HepG2 (cell line): Measurements from ENCODE around the gene OR10A6. TPM values are rescaled to one million over a fixed set of nuclear protein-coding genes. Genes with fewer than 3 reads are reported as not detected.

Experiments used
- ATAC-seq: fragments of 200-7000 bp; cut with Tn5 transposase; 3 replicates; pipeline ENCODE4 v1.9.1; 2020; ENCODE audit warnings: mild to moderate bottlenecking, moderate library complexity
- BruUV-seq: library from RNA; stranded (reverse); fragments of 400-500 nt; replicated peaks from 2 replicates; lab custom pipeline; 2021; lab: Mats Ljungman, UMichigan
- CTCF ChIA-PET: fragments of 300-600 bp; formaldehyde crosslinking; extraction: SDS; loops from one replicate; lab custom pipeline; 2021; ENCODE audit warnings: low total read pairs, inconsistent platforms, low intra/inter-chr PET ratio; lab: Yijun Ruan, JAX
- POLR2A ChIA-PET: fragments of 350-600 bp; sonication (Branson Sonifier 250); formaldehyde crosslinking; loops from one replicate; lab custom pipeline; 2020; ENCODE audit warnings: antibody characterized with exemption, inconsistent platforms; lab: Yijun Ruan, JAX
- DNase-seq: peaks from one replicate; pipeline ENCODE4 v3.0.0-alpha.2; 2015; ENCODE audit warnings: low spot score
- FAIRE-seq: peaks from 3 replicates; lab custom pipeline; 2011; peaks lifted over from hg19 to GRCh38; lab: Jason Lieb, UNC
- H2AFZ ChIP-seq: one replicate; pipeline ENCODE4 v1.6.1; 2011; ENCODE audit warnings: low read length, inconsistent platforms
- H3K27ac ChIP-seq: fragments of 300-600 bp; 3 replicates; pipeline ENCODE4 v1.8.0; 2011; ENCODE audit warnings: mixed run types, mild to moderate bottlenecking, mixed read lengths, low read length, inconsistent platforms; ENCODE audit not compliant: insufficient read depth; ENCODE audit errors: extremely low read length
- H3K27me3 ChIP-seq, 2 experiments: fragments of 200-600 bp in 1 of 2; 2 replicates in 1 of 2; 3 replicates in 1 of 2; pipeline versions ENCODE4 v1.6.0 to v1.8.0; 2011; ENCODE audit warnings: low read length in 2 of 2, mild to moderate bottlenecking in 2 of 2, moderate library complexity in 2 of 2, inconsistent platforms in 1 of 2; ENCODE audit not compliant: insufficient read depth in 2 of 2, control insufficient read depth in 1 of 2
- H3K36me3 ChIP-seq, 2 experiments: fragments of 200-600 bp in 1 of 2; replicated peaks in 1 of 2; 2 replicates in 1 of 2; 3 replicates in 1 of 2; pipeline versions ENCODE4 v1.5.1 to v1.8.0; 2011; ENCODE audit warnings: low read length in 2 of 2, inconsistent platforms in 1 of 2; ENCODE audit not compliant: insufficient read depth in 2 of 2, control insufficient read depth in 1 of 2
- H3K4me1 ChIP-seq: 2 replicates; pipeline ENCODE4 v1.5.1; 2012; ENCODE audit warnings: low read length, inconsistent platforms; ENCODE audit not compliant: insufficient read depth
- H3K4me2 ChIP-seq: 2 replicates; pipeline ENCODE4 v1.6.0; 2011; ENCODE audit warnings: low read depth, low read length, inconsistent platforms
- H3K4me3 ChIP-seq, 3 experiments: fragments of 200-600 bp in 1 of 3; sonication (generic), shearing (Covaris generic) in 1 of 3; replicated peaks in 1 of 3; 2 replicates each; pipeline ENCODE4 v1.5.1; 2011 to 2016; ENCODE audit warnings: low read length in 3 of 3, inconsistent platforms in 2 of 3, low read depth in 2 of 3, mild to moderate bottlenecking in 2 of 3, control low read depth in 1 of 3, mixed read lengths in 1 of 3; ENCODE audit not compliant: insufficient read depth in 1 of 3
- H3K79me2 ChIP-seq: one replicate; pipeline ENCODE4 v1.6.1; 2011; ENCODE audit warnings: low read length, inconsistent platforms; ENCODE audit not compliant: insufficient read depth
- H3K9ac ChIP-seq: 2 replicates; pipeline ENCODE4 v1.6.0; 2011; ENCODE audit warnings: mild to moderate bottlenecking, low read depth, low read length, inconsistent platforms; ENCODE audit not compliant: insufficient read depth
- H3K9me3 ChIP-seq: 2 replicates; pipeline ENCODE4 v1.5.1; 2012; ENCODE audit warnings: mild to moderate bottlenecking, low read length
- H4K20me1 ChIP-seq: 2 replicates; pipeline ENCODE4 v1.6.0; 2011; ENCODE audit warnings: inconsistent platforms, mild to moderate bottlenecking, low read length, moderate library complexity; ENCODE audit not compliant: insufficient read depth
- ARID2 ChIP-seq: sonication (generic); formaldehyde crosslinking; IDR thresholded peaks from 2 replicates; pipeline ENCODE4 v1.8.1; 2022; ENCODE audit warnings: mild to moderate bottlenecking, missing genetic modification reagents, borderline replicate concordance
- MED1 ChIP-seq: sonication (generic); formaldehyde crosslinking; IDR thresholded peaks from 2 replicates; pipeline ENCODE4 v1.4.0; 2020; ENCODE audit warnings: missing genetic modification reagents
- TARDBP ChIP-seq: sonication (generic); formaldehyde crosslinking; IDR thresholded peaks from 2 replicates; pipeline ENCODE4 v1.8.0; 2022; ENCODE audit warnings: mild to moderate bottlenecking, missing genetic modification reagents
- ZFP36L1 ChIP-seq: sonication (generic); formaldehyde crosslinking; IDR thresholded peaks from 2 replicates; pipeline ENCODE4 v1.8.0; 2022; ENCODE audit warnings: mild to moderate bottlenecking, missing genetic modification reagents, moderate library complexity
- ZNF34 ChIP-seq: sonication (generic); formaldehyde crosslinking; IDR thresholded peaks from 2 replicates; pipeline ENCODE4 v1.4.0; 2020; ENCODE audit warnings: mild to moderate bottlenecking, missing genetic modification reagents, borderline replicate concordance
- ZNF451 ChIP-seq: sonication (generic); formaldehyde crosslinking; IDR thresholded peaks from 2 replicates; pipeline ENCODE4 v1.5.0; 2020; ENCODE audit warnings: mild to moderate bottlenecking, missing genetic modification reagents
- ZNF709 ChIP-seq: sonication (generic); formaldehyde crosslinking; IDR thresholded peaks from 2 replicates; pipeline ENCODE4 v1.5.0; 2020; ENCODE audit warnings: mild to moderate bottlenecking, missing genetic modification reagents
- ZNF766 ChIP-seq: sonication (generic); formaldehyde crosslinking; IDR thresholded peaks from 2 replicates; pipeline ENCODE4 v1.5.0; 2020; ENCODE audit warnings: missing genetic modification reagents, borderline replicate concordance
- WGBS: methylation state at CpG from one replicate; pipeline ENCODE4 v1.1.6; 2017; ENCODE audit warnings: low lambda C conversion rate; 5-methylcytosine and 5-hydroxymethylcytosine counted together
- in situ Hi-C: cut with HindIII; loops from 2 replicates; pipeline ENCODE4 v1.10.0; 2017; ENCODE audit warnings: low pct_unique_long_range_greater_than_20kb; ENCODE audit not compliant: extremely low pct_ligation_motif_present
- intact Hi-C: fragments of 100-400 bp; cut with micrococcal nuclease; formaldehyde crosslinking; loops from one replicate; pipeline ENCODE4 v1.10.0; 2022; ENCODE audit not compliant: unreplicated experiment
- polyA plus RNA-seq, 8 experiments: library from polyadenylated mRNA; depleted of rRNA in 3 of 8; stranded (reverse) in 7 of 8; unstranded in 1 of 8; fragments of >200 nt; fragmentation: Illumina TruSeq in 4 of 8; extraction: Trizol in 4 of 8; gene quantifications; 2 replicates each; pipeline versions ENCODE4 v1.2.1 to v1.2.3, GENCODE V29; 2011 to 2016; ENCODE audit warnings: low read depth in 4 of 8, missing spikeins in 1 of 8, mixed read lengths in 1 of 8; ENCODE audit not compliant: insufficient read depth in 1 of 8
- total RNA-seq, 5 experiments: library from RNA; depleted of rRNA; stranded (reverse); fragments of >200 nt; fragmentation: Illumina TruSeq; extraction: Trizol; gene quantifications; 2 replicates each; pipeline ENCODE4 v1.2.3, GENCODE V29; 2016; ENCODE audit warnings: low read depth in 1 of 5
- TF ChIP-seq, protein P1 (sequence below): sonication (generic); formaldehyde crosslinking; IDR thresholded peaks from 2 replicates; pipeline ENCODE4 v1.9.0; 2021; ENCODE audit warnings: missing genetic modification reagents, borderline replicate concordance
- TF ChIP-seq, protein P2 (sequence below): sonication (generic); formaldehyde crosslinking; IDR thresholded peaks from 2 replicates; pipeline ENCODE4 v1.4.0; 2020; ENCODE audit warnings: missing genetic modification reagents, borderline replicate concordance
- TF ChIP-seq, protein P3 (sequence below): sonication (generic); formaldehyde crosslinking; IDR thresholded peaks from 2 replicates; pipeline ENCODE4 v1.4.0; 2020; ENCODE audit warnings: mild to moderate bottlenecking, missing genetic modification reagents
- TF ChIP-seq, protein P4 (sequence below): sonication (generic); formaldehyde crosslinking; IDR thresholded peaks from 2 replicates; pipeline ENCODE4 v1.8.0; 2022; ENCODE audit warnings: missing genetic modification reagents, low read depth, mild to moderate bottlenecking, borderline replicate concordance
- TF ChIP-seq, protein P5 (sequence below): sonication (generic); formaldehyde crosslinking; IDR thresholded peaks from 2 replicates; pipeline ENCODE4 v1.5.1; 2020; ENCODE audit warnings: missing genetic modification reagents, mild to moderate bottlenecking, borderline replicate concordance
- TF ChIP-seq, protein P6 (sequence below): sonication (generic); formaldehyde crosslinking; IDR thresholded peaks from 2 replicates; pipeline ENCODE4 v1.4.0; 2020; ENCODE audit warnings: missing genetic modification reagents, mild to moderate bottlenecking, borderline replicate concordance

The OR10A6 gene
- total and polyA plus RNA-seq, 2 of the 13 experiments (the other 11 are each of a cell fraction or from before 2014, with no cell fraction given) = not detected

DNA sequence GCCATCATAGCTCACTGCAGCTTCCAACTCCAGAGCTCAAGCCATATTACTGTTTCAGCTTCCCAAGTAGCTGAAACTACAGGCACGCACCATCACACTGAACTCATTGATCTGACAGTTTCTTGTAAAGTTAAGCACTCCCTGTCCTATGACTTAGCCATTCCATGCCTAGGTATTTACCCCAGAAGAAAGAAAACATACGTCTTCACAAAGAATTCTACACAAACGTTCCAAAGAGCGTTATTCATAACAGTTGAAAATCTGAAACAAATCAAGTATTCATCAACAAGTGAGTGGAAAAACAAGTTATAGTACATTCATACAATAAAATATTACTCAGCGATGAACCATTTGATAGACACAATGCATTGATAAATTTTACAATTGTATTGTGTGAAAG is 41.9 kb upstream of the OR10A6 start:
- WGBS = under 1% methylated on average over 5 of the region's 5 CpGs
- FAIRE-seq (no peak), ATAC-seq (no peak), DNase-seq (no peak)
- no peaks in the 10 kb centered on the region for H3K9me3 ChIP-seq
- no peaks in the 10 kb centered on the region for H3K79me2 ChIP-seq
- no peaks in the 10 kb centered on the region for H3K4me1 ChIP-seq
- no peaks in the 10 kb centered on the region for H3K27me3 ChIP-seq
- no peak overlapping the region for H3K4me3 ChIP-seq
- H2AFZ ChIP-seq = no peak overlapping the region
- intact Hi-C loops = no loop called here
- no peak for TF ChIP-seq ARID2 (CRISPR knock-in tag)
- no peak for TF ChIP-seq ZNF766 (CRISPR knock-in tag)
- no peak for TF ChIP-seq ZFP36L1
- no peak for TF ChIP-seq ZNF451 (CRISPR knock-in tag)
- no peak for TF ChIP-seq MED1 (CRISPR knock-in tag)
- TF ChIP-seq, protein P1, sequence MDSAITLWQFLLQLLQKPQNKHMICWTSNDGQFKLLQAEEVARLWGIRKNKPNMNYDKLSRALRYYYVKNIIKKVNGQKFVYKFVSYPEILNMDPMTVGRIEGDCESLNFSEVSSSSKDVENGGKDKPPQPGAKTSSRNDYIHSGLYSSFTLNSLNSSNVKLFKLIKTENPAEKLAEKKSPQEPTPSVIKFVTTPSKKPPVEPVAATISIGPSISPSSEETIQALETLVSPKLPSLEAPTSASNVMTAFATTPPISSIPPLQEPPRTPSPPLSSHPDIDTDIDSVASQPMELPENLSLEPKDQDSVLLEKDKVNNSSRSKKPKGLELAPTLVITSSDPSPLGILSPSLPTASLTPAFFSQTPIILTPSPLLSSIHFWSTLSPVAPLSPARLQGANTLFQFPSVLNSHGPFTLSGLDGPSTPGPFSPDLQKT (CRISPR knock-in tag) = no peak
- TF ChIP-seq, protein P2, sequence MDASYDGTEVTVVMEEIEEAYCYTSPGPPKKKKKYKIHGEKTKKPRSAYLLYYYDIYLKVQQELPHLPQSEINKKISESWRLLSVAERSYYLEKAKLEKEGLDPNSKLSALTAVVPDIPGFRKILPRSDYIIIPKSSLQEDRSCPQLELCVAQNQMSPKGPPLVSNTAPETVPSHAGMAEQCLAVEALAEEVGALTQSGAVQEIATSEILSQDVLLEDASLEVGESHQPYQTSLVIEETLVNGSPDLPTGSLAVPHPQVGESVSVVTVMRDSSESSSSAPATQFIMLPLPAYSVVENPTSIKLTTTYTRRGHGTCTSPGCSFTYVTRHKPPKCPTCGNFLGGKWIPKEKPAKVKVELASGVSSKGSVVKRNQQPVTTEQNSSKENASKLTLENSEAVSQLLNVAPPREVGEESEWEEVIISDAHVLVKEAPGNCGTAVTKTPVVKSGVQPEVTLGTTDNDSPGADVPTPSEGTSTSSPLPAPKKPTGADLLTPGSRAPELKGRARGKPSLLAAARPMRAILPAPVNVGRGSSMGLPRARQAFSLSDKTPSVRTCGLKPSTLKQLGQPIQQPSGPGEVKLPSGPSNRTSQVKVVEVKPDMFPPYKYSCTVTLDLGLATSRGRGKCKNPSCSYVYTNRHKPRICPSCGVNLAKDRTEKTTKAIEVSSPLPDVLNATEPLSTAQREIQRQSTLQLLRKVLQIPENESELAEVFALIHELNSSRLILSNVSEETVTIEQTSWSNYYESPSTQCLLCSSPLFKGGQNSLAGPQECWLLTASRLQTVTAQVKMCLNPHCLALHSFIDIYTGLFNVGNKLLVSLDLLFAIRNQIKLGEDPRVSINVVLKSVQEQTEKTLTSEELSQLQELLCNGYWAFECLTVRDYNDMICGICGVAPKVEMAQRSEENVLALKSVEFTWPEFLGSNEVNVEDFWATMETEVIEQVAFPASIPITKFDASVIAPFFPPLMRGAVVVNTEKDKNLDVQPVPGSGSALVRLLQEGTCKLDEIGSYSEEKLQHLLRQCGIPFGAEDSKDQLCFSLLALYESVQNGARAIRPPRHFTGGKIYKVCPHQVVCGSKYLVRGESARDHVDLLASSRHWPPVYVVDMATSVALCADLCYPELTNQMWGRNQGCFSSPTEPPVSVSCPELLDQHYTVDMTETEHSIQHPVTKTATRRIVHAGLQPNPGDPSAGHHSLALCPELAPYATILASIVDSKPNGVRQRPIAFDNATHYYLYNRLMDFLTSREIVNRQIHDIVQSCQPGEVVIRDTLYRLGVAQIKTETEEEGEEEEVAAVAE (CRISPR knock-in tag) = no peak
- TF ChIP-seq TARDBP (CRISPR knock-in tag) = no peak
- TF ChIP-seq, protein P3, sequence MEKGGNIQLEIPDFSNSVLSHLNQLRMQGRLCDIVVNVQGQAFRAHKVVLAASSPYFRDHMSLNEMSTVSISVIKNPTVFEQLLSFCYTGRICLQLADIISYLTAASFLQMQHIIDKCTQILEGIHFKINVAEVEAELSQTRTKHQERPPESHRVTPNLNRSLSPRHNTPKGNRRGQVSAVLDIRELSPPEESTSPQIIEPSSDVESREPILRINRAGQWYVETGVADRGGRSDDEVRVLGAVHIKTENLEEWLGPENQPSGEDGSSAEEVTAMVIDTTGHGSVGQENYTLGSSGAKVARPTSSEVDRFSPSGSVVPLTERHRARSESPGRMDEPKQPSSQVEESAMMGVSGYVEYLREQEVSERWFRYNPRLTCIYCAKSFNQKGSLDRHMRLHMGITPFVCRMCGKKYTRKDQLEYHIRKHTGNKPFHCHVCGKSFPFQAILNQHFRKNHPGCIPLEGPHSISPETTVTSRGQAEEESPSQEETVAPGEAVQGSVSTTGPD = no peak
- TF ChIP-seq ZNF34 (CRISPR knock-in tag) = no peak
- TF ChIP-seq ZNF709 (CRISPR knock-in tag) = no peak
- TF ChIP-seq, protein P4, sequence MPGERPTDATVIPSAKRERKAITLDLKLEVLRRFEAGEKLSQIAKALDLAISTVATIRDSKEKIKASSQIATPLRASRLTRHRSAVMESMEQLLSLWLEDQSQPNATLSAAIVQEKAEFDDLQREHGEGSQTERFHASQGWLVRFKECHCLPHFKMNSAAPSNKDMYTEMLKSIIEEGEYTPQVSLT (CRISPR knock-in tag) = no peak
- TF ChIP-seq, protein P5, sequence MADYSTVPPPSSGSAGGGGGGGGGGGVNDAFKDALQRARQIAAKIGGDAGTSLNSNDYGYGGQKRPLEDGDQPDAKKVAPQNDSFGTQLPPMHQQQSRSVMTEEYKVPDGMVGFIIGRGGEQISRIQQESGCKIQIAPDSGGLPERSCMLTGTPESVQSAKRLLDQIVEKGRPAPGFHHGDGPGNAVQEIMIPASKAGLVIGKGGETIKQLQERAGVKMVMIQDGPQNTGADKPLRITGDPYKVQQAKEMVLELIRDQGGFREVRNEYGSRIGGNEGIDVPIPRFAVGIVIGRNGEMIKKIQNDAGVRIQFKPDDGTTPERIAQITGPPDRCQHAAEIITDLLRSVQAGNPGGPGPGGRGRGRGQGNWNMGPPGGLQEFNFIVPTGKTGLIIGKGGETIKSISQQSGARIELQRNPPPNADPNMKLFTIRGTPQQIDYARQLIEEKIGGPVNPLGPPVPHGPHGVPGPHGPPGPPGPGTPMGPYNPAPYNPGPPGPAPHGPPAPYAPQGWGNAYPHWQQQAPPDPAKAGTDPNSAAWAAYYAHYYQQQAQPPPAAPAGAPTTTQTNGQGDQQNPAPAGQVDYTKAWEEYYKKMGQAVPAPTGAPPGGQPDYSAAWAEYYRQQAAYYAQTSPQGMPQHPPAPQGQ = no peak
- TF ChIP-seq, protein P6, sequence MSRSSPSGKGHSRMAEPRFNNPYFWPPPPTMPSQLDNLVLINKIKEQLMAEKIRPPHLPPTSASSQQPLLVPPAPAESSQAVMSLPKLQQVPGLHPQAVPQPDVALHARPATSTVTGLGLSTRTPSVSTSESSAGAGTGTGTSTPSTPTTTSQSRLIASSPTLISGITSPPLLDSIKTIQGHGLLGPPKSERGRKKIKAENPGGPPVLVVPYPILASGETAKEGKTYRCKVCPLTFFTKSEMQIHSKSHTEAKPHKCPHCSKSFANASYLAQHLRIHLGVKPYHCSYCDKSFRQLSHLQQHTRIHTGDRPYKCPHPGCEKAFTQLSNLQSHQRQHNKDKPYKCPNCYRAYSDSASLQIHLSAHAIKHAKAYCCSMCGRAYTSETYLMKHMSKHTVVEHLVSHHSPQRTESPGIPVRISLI (CRISPR knock-in tag) = no peak
- H3K36me3 ChIP-seq = no peaks in the 10 kb centered on the region
- CTCF ChIA-PET = no interaction called here
- no peaks in the 10 kb centered on the region for H4K20me1 ChIP-seq
- no TSS peak for BruUV-seq
- H3K9ac ChIP-seq = no peak overlapping the region
- POLR2A ChIA-PET = no interaction called here
- in situ Hi-C loops = no loop called here
- no peak overlapping the region for H3K27ac ChIP-seq
- H3K4me2 ChIP-seq = no peak overlapping the region
